HG03439 (cell line): ENCODE measurements around the gene CD9.

Experiments used
- ATAC-seq: cut with Tn5 transposase; IDR thresholded peaks from one replicate; pipeline ENCODE4 v1.9.1; 2021; ENCODE audit warnings: mild to moderate bottlenecking, moderate library complexity; ENCODE audit not compliant: unreplicated experiment

Gene CD9

DNA sequence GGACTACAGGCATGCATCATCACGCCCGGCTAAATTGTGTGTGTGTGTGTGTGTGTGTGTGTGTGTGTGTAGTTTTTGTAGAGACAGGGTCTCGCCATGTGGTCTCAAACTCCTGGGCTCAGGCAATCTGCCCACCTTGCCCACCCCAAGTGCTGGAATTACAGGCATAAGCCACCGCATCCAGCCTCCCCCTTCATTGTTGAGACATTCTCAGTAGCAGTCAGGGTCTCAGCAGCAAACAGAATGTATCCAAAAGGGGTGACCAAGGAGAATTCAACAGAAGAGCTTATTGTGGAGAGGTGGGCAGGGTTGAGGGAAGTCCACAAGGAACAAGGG, 73.0 kb downstream of the CD9 start:
- ATAC-seq: no peak

DNA sequence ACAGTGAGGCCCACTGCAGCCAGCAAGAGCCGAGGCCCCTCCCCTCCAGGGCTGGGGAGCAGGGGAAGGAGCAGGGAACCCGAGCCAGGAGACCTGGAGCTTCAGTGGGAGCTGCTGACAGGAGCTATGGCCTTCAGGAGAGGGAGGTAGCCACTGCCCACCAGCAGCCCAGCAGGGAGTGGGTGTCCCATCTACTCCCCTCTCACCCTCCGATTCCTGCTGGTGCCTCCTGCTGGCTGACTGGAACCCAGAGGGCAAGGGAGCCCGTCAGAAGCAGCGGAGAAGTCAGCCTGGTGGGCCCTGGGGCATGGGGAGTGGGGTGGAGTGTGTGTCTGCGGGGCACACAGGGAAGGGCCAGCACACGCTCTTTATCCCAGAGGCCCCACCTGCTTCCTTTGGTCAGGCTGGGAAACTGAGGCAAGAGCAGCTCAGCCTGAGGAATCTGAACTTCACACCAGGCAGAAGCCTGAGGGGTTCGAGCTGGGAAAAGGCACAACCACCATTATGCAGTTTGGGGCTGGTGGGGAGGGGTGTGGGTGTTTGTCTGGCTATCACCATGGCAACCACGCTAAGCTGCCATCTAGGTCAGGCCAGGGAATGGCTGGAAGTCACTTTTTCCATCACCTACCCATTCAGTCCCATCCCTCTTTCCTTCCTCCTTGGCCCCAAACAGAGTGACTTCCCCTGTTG, 73.5 kb downstream of the CD9 start:
- no peak for ATAC-seq

DNA sequence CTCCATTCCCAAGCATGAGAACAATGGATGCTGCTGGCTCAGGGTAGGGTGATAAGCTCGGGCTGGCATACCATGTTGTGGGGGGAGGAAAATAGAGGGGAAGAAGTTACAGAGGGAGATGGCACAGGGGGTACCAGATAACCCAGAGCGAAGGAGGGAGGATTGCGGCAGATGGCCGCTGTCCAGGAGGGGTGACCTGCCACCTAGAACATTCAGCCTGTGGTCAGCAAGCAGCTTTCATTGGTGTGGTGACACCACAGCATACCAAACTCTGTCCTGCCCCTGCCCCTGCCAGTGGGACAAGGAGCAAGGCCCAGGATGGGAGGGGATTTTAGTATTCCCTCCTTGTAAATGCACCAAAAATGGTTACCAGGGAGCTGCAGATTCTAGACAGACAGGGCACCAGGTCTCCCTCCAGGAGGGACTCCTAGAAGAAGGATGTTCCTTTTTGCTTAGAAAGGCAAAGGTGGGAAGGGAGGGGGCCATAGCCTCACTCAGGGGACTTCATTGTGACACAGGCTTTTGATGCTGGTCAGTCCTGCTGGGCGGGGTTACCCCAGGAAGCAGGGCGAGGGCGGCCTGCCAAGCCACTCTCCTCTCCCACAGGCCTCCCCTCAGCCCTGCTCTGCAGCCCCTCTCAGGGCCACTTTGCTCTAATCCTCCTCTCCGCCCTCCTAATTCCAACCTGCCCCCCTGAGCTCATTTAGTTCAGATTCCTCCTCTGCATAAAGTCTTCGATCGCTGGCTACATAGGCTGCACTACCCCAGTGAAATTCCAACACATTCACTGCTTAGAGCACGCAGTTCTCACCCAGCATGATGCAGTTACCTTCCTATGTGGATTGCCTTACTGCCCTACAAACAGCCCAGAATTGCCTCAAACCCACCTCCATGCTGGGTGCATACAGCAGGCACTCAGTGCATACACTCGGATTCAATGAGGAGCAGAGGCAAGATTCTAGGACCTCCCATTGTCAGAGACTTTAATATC, 74.3 kb downstream of the CD9 start:
- ATAC-seq: no peak

GRCh38 chr12:6275928-6276887, 76.0 kb downstream of the CD9 start:
- no peak for ATAC-seq

- ATAC-seq: no peak
Observed at GRCh38 chr12:6276956-6277620, 76.9 kb downstream of the CD9 start.

DNA sequence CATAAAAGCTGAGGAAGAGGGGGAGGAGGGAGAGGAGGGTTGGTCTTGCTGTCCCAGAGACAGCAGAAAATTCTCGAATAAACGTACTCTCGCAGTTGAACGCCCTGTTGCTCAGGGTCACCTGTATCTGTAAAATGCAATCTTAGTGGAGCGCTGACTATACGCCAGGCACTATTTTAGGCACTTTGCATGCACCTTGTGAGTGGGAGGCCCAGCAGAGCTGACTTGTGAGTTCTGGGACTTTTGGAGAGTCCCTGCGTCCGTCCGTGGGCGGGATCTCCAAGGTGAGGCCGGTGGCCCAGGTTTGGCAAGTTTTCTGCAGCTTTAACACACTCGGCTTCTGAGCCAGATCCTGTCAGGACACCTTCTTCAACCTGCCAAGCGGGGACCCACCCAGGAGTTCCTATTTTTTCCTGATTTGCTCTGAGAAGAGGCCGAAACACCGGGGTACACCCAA, 77.8 kb downstream of the CD9 start:
- peak; percentile 29 for ATAC-seq

DNA sequence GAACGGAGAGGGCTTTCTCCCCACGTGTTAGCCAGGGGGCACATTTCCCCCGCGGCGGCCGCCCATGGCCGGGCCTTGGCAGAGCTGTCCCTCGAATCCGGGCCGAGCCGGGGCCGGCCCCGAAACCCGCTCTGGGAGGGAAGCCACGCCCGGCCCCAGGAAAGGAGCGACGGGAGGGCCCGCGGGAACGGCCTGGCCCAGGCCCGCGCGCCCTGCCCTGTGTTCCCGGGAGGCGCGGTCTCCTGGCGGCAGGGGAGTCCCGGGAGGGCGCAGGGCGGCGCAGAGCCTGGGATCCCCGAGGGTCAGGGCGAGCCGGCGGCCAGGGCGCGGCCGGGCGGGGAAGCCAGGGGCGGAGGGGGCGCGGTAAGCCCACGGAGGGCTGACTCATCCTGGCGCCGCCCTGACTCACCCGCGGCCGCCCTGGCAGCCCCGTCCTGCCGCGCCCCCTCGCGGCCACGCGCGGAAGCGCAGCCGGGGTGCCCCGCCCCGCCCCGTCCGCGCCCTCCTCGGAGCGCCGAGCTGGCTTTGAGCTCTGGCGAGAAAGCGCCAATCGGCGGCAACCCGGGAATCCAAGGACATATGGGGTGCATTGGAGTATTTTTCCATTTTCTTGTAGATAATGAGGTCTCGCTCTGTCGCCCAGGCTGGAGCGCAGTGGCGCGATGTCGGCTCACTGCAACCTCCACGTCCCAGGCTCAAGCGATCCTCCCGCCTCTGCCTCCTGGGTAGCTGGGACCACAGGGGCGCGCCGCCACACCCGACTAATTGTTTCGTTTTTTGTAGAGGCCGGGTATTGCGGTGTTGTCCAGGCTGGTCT, 78.4 kb downstream of the CD9 start:
- peak; percentile 73 for ATAC-seq

- no peak for ATAC-seq
Observed at GRCh38 chr12:6279256-6279628, 79.0 kb downstream of the CD9 start.

- no peak for ATAC-seq
Observed at GRCh38 chr12:6279631-6280030, 79.4 kb downstream of the CD9 start.

- ATAC-seq: no peak
Observed at GRCh38 chr12:6280053-6280469, 79.9 kb downstream of the CD9 start.

DNA sequence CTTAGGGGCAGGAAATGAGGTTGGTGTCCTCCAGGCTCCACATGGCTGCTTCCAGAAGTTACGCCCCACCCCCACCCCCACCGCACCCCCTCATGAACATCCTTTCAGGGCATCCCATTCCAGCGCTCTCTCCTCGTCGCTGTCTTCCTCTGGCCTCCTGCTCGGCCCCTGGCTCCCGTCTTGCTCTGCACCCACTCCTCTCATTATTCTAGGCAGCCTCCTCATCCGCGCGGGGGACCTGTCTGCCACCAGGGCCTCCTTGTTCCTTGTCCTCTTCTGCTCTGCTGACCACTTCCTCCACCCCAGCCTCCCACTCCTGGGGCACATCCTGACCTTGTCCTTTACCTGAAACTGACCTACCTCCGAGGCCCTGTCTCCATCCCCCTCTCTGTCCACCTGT, 80.5 kb downstream of the CD9 start:
- ATAC-seq: no peak

DNA sequence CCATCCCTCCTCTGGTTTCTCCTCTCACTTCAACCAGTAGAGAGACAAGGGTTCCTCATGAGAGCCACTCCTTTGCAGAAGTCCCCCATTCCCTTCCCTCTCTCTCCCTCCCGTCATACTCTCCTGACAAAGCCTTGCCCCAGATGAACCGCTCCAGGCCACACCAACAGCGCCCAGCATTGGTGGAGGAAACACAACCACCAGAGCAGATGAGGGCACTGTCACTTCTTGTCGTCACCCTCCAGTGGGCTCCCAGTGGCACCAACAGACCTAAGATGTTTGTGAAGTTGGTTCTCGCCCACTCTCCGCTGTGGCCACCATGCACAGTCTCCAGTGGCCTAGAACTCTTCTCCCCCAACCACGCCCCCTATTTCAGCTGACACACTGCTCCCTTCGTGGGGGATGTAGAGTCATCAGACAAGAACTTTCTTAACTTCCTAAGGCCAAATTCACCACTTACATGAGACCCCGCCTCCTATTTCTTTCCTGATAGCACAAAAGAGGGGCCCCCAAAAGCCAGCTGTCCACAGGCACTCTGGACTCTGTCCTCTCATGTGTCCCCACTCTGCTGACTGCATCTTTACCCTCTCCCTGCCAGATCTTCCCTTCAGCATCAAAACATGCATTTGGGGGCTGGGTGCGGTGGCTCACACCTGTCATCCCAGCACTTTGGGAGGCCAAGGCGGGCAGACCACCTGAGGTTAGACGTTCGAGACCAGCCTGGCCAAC, 81.0 kb downstream of the CD9 start:
- no peak for ATAC-seq

DNA sequence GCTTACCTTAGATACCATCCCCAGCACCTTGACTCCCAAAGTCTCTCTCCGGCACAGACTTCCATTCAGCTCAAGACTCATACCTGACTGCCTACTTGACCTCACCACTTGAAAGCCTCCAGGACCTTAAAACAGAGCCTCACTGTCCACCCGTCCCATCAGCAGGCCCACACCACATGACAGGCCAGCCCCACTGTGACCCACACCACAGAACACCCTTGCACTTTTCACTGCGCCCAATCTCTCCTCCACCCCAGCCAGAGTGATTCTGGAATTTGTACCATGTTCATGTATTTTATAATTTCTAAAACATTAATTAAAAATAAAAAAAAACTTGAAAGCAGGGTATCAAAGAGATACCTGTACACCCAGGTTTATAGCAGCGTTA, 82.2 kb downstream of the CD9 start:
- no peak for ATAC-seq

DNA sequence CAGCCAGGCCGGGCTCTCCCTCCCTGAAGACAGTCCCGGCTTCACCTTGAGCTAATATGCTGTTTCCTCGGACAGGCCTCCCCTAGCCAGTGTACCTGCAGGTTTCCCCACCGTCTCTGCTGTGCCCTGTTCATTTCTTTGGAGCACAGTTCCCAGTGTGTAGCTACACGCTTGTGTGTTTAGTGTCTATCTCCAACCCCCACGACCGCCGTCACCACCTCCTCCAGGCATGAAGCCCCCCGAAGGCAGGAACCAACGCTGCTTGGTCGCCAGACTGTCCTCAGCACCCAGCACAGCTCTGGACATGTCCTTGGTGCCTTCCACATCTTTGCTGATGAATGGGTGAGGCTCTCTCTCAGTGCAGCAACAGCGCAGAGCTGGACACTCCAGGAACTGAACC, 84.1 kb downstream of the CD9 start:
- no peak for ATAC-seq

GRCh38 chr12:6285063-6285477, 84.9 kb downstream of the CD9 start:
- ATAC-seq: peak; percentile 59

GRCh38 chr12:6285532-6286306, 85.5 kb downstream of the CD9 start:
- ATAC-seq: no peak
